ENCODE data around the gene RAC2.

RAC2 gene

DNA sequence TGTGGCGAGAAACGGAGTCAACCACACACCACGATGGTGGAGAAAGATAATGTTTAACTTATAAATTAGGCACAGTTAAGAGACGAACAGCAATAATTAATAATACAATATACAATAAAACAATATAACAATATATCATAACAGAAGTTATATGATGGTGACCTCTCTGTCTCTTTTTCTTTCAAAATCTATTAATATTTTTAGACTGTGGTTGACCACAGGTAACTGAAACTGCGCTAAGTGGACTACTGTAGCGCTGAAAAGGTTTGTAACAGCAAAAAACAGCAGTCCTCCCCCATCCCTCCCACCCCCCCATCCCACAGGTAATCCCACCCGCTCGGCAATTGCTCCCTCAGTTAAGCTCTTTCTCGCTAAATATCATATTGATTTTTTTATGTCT, 28.2 kb downstream of the RAC2 start:
- DNase-seq: no peak

DNA sequence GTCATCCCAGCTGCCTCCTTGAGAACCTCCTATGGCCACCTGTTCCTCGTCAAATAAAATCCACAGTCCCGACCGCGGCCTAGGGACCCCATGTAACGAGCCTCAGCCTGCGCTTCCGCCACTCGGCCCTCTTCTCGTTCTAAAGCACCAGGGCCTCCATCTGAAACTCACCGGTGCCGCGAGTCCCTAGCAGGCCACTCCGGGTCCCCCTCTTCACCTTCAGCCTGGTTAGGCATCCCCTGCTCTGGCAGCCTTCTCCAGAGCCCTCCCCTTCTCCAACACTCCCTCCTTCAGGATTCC, 29.4 kb downstream of the RAC2 start:
- DNase-seq: no peak

GRCh38 chr22:37213941-37214730, 29.9 kb downstream of the RAC2 start:
- no peak for DNase-seq

DNA sequence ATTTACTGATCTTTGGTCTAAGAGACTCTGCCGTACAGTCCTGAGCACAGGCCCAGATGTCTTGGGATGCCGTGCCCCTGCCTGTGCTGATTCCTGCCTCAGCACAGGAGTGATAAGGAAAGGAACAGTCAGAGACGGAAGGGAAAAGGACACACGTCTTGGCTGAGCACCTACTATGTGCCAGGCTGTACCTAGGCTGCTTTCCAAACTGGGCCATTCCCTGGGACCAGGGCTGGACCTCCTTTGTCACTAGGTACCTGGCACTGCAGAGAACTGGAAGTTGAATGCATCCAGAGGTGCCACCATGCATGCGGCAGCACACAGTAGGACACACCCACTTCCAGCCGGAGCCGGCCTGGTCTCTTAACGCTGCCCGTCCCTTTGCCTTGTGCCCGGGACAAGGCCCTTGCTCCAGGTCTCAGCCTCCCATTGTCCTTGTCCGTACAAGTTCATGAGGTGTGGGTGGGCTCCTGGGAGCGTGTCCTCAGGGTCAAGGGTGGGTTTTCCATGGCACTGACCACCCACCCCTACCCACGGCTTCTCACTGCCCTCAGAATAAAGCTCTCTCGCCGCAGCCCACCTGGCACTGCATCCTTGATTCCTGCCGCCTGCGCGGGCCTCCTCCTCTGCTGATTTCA, 30.7 kb downstream of the RAC2 start:
- DNase-seq: no peak

- no peak for DNase-seq
These were observed 31.7 kb downstream of the RAC2 start, which contains the start of gene SSTR3 for GRCh38 chr22:37212174-37212906. SSTR3 (minus strand) TSS chr22:37212477; CDS start chr22:37207803, 4,674 bp downstream.

DNA sequence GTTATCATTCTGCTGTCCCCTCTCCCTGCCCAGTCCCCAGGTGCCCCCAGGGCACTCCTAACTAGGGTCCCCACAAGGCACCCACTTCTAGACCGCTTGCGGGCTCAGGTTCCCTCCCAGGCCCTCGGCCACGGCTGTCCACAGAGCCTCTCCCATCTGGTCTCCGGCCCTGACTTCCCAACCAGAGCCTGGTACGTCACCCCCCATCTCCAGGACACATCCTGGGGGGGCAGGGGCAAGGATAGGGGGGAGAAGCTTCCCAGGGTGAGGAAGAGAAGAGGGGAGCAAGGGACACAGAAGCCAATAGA, 32.2 kb downstream of the RAC2 start:
- DNase-seq: no peak

DNA sequence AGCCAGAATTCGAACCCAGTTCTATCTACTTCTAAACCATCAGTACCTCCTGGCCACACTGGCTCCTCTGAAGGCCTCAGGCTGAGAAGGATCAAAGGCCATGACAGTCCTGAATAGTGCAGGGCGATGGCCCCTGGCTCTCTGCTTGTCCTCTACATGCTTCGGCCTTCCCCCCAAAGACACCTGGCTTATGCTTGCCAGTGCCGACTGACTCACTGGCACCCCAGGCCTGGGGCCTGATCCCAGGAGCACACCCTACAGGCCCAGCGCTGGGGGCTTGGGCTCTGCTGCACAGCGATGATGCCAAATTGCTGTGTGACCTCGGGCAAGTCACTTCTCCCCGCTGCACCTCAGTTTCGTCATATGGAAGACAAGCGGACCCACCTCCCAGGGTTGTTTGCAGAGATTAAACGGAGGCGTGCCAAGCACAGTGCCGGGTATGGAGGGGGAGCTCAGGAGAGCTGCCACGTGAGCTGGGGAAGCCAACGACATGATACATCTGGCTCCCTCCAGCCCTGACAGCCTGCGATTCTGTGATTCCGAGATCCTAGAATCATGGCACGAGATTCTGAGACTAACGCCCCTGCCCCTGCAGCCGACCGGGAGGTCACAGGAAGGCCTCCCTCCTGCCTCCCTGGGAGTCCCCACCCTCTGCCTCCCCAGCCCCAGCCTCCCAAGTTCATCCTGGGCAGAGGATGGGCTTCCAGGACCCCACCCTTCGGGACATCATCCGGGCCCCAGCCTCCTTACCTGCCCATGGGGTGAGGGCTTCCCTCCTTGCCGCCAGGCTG, 32.8 kb downstream of the RAC2 start:
- DNase-seq: no peak

GRCh38 chr22:37210041-37210803, 33.8 kb downstream of the RAC2 start:
- DNase-seq: no peak

GRCh38 chr22:37209140-37209845, 34.8 kb downstream of the RAC2 start:
- DNase-seq: no peak

GRCh38 chr22:37208401-37209139, 35.5 kb downstream of the RAC2 start:
- no peak for DNase-seq

GRCh38 chr22:37207981-37208380, 36.1 kb downstream of the RAC2 start:
- DNase-seq: no peak

DNA sequence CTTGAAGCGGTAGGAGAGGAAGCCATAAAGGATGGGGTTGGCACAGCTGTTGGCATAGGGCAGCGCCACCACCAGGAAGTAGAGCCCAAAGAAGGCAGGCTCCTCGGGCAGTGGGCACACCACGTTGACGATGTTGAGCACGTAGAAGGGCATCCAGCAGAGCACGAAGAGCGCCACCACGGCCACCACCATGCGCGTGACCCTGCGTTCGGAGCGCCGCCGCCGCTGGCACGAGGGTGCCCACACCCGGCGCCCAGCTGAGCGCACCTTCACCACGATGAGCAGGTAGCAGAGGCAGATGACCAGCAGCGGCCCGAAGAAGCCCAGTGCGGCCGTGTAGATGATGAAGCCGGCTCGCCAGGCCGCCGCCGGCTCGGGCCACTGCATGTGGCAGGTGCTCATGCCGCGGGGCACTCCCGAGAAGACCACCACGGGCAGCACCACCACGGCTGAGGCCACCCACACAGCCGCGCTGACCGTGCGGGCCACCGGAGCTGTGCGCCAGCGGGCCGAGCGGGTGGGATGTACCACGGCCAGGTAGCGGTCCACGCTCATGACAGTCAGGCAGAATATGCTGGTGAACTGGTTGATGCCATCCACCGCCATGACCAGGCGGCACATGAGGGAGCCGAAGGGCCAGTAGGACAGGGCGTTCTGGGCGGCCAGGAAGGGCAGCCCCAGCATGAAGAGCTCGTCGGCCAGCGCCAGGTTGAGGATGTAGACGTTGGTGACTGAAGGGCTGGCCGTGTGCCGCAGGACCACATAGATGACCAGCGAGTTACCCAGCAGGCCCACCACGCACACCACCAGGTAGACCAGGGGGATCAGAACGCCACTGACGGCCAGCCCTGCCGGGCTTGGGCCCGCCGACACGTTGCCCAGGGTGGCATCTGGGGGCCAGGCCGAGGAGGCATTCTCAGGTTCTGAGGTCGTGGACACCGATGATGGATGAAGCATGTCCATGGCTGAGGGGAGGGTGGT, 36.9 kb downstream of the RAC2 start:
- DNase-seq: no peak

DNA sequence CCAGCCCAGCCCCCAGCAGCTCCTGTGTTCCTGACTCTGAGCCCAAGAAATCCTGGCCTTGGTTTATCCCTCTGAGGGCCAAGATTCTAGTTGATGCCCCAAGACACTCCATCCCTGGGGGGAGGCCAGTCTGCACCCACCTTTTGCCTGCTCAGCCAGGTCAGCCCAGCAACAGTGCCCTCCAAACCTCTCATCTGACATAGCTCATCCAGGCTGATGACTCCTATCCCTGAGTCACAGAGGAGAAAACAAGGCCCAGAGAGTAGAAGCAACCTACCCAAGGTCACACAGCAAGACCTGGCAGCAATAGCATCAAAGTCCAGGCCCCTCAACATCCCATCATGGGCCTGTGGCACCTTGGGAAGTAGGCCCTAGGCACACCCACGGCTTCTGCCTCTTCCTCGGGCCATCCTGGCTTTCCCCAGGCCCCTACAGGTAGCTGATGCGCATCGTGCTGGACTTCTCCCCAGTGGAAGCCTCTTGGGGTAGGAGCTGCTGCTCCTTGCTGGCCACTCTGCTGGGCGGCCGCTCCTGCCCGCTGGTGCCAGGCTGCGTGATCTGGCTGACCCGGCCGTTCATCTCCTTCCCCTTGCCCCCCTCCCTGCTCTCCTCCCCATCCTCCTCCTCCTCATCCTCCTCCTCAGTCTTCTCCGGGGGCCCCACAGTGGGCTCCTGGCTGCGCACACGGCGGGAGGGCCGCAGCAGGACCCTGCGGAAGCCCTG, 37.8 kb downstream of the RAC2 start:
- DNase-seq: no peak

DNA sequence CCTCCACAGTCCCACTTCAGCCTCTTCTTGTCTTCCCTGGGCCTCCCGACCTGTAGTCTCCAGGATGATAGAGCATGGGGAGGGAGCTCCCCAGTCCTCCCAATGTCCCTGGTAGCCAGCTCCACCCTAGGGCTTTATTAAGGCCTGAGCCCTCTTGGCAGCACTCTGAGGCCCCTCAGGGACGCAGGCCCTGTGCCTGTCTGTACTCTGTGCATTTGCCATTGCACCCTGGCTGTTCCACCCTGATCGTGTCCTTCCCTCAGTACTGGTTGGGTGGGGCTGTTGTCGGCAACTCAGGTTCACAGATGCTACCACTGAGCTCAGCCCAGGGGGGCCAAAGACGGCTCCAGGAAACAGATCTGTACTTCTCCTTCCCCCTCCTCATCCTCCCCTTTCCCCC, 39.0 kb downstream of the RAC2 start:
- no peak for DNase-seq

- no peak for DNase-seq
These were observed 39.9 kb downstream of the RAC2 start for GRCh38 chr22:37204045-37204655.

- no peak for DNase-seq
These were observed 40.6 kb downstream of the RAC2 start for GRCh38 chr22:37203354-37204044.

GRCh38 chr22:37202716-37203115, 41.4 kb downstream of the RAC2 start:
- no peak for DNase-seq

DNA sequence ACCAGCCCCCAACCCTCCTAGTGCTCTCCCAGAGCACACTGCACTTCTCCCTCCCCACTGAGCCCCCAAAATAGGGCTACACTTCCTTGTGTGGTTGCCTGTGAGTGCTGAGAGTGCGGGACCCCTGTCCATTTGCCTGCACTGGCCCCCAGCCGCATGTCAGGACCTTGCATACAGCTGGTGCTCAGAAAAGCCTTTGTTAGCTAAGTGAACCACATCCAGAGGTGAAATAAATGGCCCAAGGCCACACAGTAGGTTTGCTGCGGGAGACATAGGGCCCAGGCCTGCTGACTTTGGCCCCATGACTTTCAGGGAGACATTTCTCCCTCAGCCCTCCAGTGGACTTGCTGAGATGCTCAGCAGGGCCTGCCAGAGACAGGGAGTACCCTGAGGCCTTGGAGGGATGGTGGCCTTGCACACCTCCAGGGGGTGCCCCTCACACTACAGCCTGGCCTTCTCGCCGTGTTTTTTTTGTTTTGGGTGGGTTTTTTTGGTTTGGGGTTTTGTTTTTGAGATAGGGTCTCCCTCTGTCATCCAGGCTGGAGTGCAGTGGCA, 42.0 kb downstream of the RAC2 start:
- no peak for DNase-seq
